Endothelial cell of umbilical vein (primary cell): Measurements from ENCODE around the gene KRT86. TPM values are rescaled to one million over a fixed set of nuclear protein-coding genes. Genes with fewer than 3 reads are reported as not detected.

ENCODE experiments used
- BruUV-seq: library from RNA; stranded (reverse); fragments of 400-500 nt; replicated peaks from 2 replicates; lab custom pipeline; 2021; lab: Mats Ljungman, UMichigan
- CTCF ChIA-PET: fragments of 300-600, 350-600 bp; sonication (Branson Sonifier 250); formaldehyde crosslinking; loops from one replicate; lab custom pipeline; 2021; ENCODE audit warnings: antibody characterized with exemption, inconsistent platforms; lab: Charles Lee
- POLR2A ChIA-PET: fragments of 300-600, 350-600 bp; sonication (Branson Sonifier 250); formaldehyde crosslinking; loops from one replicate; lab custom pipeline; 2021; ENCODE audit warnings: antibody characterized with exemption, inconsistent platforms; lab: Charles Lee
- DNase-seq: peaks from one replicate; pipeline ENCODE4 v3.0.0-alpha.2; 2011; ENCODE audit warnings: low read depth, low spot score
- FAIRE-seq: peaks from 2 replicates; lab custom pipeline; 2011; peaks lifted over from hg19 to GRCh38; lab: Jason Lieb, UNC
- H2AFZ ChIP-seq: 2 replicates; pipeline ENCODE4 v1.6.0; 2012; ENCODE audit warnings: low read depth, low read length, control low read depth, inconsistent platforms
- H3K27ac ChIP-seq: 2 replicates; pipeline ENCODE4 v1.5.1; 2011; ENCODE audit warnings: low read depth, mild to moderate bottlenecking, control low read depth, low read length, moderate library complexity; ENCODE audit not compliant: insufficient read depth
- H3K27me3 ChIP-seq, 2 experiments: 2 replicates each; pipeline versions ENCODE4 v1.6.0 to v1.6.1; 2011; ENCODE audit warnings: low read length in 2 of 2, mixed read lengths in 1 of 2; ENCODE audit not compliant: control insufficient read depth in 2 of 2, insufficient read depth in 2 of 2
- H3K36me3 ChIP-seq, 2 experiments: 2 replicates in 1 of 2; 3 replicates in 1 of 2; pipeline ENCODE4 v1.5.1; 2011; ENCODE audit warnings: low read length in 2 of 2, mild to moderate bottlenecking in 1 of 2, moderate library complexity in 1 of 2; ENCODE audit not compliant: control insufficient read depth in 2 of 2, insufficient read depth in 2 of 2; ENCODE audit errors: extremely low read depth in 1 of 2
- H3K4me1 ChIP-seq: 3 replicates; pipeline ENCODE4 v1.5.1; 2011; ENCODE audit warnings: mild to moderate bottlenecking, low read length; ENCODE audit not compliant: control insufficient read depth, insufficient read depth; ENCODE audit errors: extremely low read depth
- H3K4me2 ChIP-seq: 2 replicates; pipeline ENCODE4 v1.6.1; 2011; ENCODE audit warnings: low read length, control low read depth, mixed read lengths; ENCODE audit not compliant: insufficient read depth
- H3K4me3 ChIP-seq, 3 experiments: fragments of 200-600 bp in 1 of 3; sonication (generic), shearing (Covaris generic) in 1 of 3; replicated peaks in 1 of 3; 2 replicates each; pipeline ENCODE4 v1.5.1; 2011 to 2016; ENCODE audit warnings: control low read depth in 3 of 3, low read length in 3 of 3, mild to moderate bottlenecking in 2 of 3, inconsistent platforms in 1 of 3, low read depth in 1 of 3, moderate library complexity in 1 of 3; ENCODE audit not compliant: insufficient read depth in 1 of 3
- H3K79me2 ChIP-seq: 2 replicates; pipeline ENCODE4 v1.6.0; 2012; ENCODE audit warnings: low read length, inconsistent platforms; ENCODE audit not compliant: control insufficient read depth, insufficient read depth
- H3K9ac ChIP-seq: replicated peaks from 2 replicates; pipeline ENCODE3; 2011; ENCODE audit warnings: low read length, control low read depth; ENCODE audit not compliant: insufficient read depth; ENCODE audit errors: extremely low read depth
- H3K9me1 ChIP-seq: replicated peaks from 3 replicates; pipeline ENCODE4 v1.6.0; 2011; ENCODE audit warnings: mild to moderate bottlenecking, low read length; ENCODE audit not compliant: control insufficient read depth, insufficient read depth; ENCODE audit errors: extremely low read depth
- H3K9me3 ChIP-seq: replicated peaks from 2 replicates; pipeline ENCODE4 v1.5.1; 2012; ENCODE audit warnings: low read length, inconsistent platforms; ENCODE audit not compliant: control insufficient read depth, insufficient read depth
- H4K20me1 ChIP-seq: replicated peaks from 2 replicates; pipeline ENCODE3; 2011; ENCODE audit warnings: mild to moderate bottlenecking, low read length; ENCODE audit not compliant: control insufficient read depth, insufficient read depth; ENCODE audit errors: extremely low read depth
- EZH2 ChIP-seq: IDR thresholded peaks from 2 replicates; pipeline ENCODE4 v1.6.1; 2012; ENCODE audit warnings: borderline replicate concordance, low read depth, mild to moderate bottlenecking, moderate library complexity, low read length, inconsistent platforms; ENCODE audit not compliant: severe bottlenecking
- GATA2 ChIP-seq: IDR thresholded peaks from 2 replicates; pipeline ENCODE4 v1.7.0; 2011; ENCODE audit warnings: low read depth, mild to moderate bottlenecking, moderate library complexity, mixed read lengths, low read length; ENCODE audit not compliant: insufficient read length, insufficient read depth
- MAX ChIP-seq: IDR thresholded peaks from 2 replicates; pipeline ENCODE4 v1.6.1; 2011; ENCODE audit not compliant: insufficient read depth, insufficient read length
- MYC ChIP-seq: IDR thresholded peaks from one replicate; pipeline ENCODE4 v1.6.1; 2011; ENCODE audit warnings: mild to moderate bottlenecking, low read depth, low read length
- dilution Hi-C: fragments of 300-500 bp; cut with MboI; formaldehyde crosslinking; loops from one replicate; pipeline ENCODE4 v1.15.0; 2019; ENCODE audit warnings: low sequenced_read_pairs; ENCODE audit not compliant: extremely low pct_ligation_motif_present
- intact Hi-C: fragments of 100-400 bp; cut with micrococcal nuclease; formaldehyde crosslinking; loops from one replicate; pipeline ENCODE4 v1.10.0; 2022
- polyA plus RNA-seq, 4 experiments: library from polyadenylated mRNA; depleted of rRNA in 3 of 4; stranded (reverse) in 3 of 4; unstranded in 1 of 4; fragments of >200 nt; gene quantifications; 2 replicates each; pipeline versions ENCODE4 v1.2.1 to v1.2.3, GENCODE V29; 2011 to 2012; ENCODE audit warnings: missing spikeins in 1 of 4
- total RNA-seq: library from RNA; stranded (reverse); gene quantifications from 2 replicates; pipeline ENCODE4 v1.2.3, GENCODE V29; 2021
- TF ChIP-seq, protein P1 (sequence below), 2 donors: IDR thresholded peaks; 1 replicate in 1 of 2; 2 replicates in 1 of 2; pipeline ENCODE4 v1.5.1; 2011; ENCODE audit warnings: low read length in 2 of 2, mild to moderate bottlenecking in 2 of 2, moderate library complexity in 2 of 2, control low read depth in 1 of 2, inconsistent platforms in 1 of 2, low read depth in 1 of 2; ENCODE audit not compliant: insufficient read depth in 1 of 2; ENCODE audit errors: extremely low read depth in 1 of 2

Gene KRT86
- total and polyA plus RNA-seq, 2 donors (not counting 3 experiments of a cell fraction or from before 2014, with no cell fraction given), result not detected

DNA sequence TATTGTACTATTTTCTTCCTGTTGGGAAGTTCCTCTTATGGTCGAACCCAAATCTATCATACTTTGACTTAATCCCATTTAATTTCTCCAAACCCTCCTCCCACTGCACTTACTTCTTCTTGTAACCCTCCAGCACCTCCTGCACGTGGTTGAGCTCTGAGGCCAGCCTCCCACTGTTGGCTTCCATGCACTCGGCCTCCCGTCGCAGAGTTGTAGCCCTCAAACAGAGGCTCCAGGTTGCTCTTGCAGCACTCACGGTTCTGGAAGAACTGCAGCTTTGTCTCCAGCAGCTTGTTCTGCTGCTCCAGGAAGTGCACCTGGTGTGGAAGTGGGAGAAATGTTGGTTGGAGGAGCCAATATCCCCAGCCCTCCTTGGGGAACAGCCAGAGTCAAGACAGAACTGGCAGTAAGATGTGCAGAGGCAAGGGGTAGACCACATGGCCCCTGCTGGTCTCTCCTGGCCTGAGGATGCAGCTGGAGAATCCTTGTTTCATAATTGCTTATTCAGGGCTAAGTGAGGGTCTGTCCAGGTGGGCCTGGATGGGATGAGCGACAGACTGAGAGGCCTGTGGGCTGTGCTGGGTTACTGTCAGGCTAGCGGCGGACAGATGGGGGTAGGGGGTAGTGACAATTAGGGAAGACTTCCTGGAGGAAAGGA lies 18.4 kb upstream of the KRT86 start:
- no peak overlapping the region for H3K9ac ChIP-seq
- H3K27ac ChIP-seq, result no peak overlapping the region
- CTCF ChIA-PET, result interaction anchor here (0.8 to 1.5 kb wide), 4 partner anchors 24 to 109 kb away, joined by 3 to 8 read pairs (median 4); no protein-coding TSS in a partner anchor
- BruUV-seq, result no TSS peak
- H3K9me3 ChIP-seq, result no peaks in the 10 kb centered on the region
- FAIRE-seq, result no peak
- TF ChIP-seq EZH2 (no peak), MYC (no peak), MAX (no peak), GATA2 (no peak)
- TF ChIP-seq, protein P1, sequence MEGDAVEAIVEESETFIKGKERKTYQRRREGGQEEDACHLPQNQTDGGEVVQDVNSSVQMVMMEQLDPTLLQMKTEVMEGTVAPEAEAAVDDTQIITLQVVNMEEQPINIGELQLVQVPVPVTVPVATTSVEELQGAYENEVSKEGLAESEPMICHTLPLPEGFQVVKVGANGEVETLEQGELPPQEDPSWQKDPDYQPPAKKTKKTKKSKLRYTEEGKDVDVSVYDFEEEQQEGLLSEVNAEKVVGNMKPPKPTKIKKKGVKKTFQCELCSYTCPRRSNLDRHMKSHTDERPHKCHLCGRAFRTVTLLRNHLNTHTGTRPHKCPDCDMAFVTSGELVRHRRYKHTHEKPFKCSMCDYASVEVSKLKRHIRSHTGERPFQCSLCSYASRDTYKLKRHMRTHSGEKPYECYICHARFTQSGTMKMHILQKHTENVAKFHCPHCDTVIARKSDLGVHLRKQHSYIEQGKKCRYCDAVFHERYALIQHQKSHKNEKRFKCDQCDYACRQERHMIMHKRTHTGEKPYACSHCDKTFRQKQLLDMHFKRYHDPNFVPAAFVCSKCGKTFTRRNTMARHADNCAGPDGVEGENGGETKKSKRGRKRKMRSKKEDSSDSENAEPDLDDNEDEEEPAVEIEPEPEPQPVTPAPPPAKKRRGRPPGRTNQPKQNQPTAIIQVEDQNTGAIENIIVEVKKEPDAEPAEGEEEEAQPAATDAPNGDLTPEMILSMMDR (IDR thresholded peaks at IDR 0.05; ENCODE audit: extremely low read depth in 1 of 2, insufficient read depth in 1 of 2, low read depth in 1 of 2, low read length in 2 of 2), result no peak
- peaks cover 28% of the 10 kb centered on the region in 2 experiments for H3K27me3 ChIP-seq
- no peak overlapping the region for H3K4me3 ChIP-seq
- POLR2A ChIA-PET, result no interaction called here
- H3K79me2 ChIP-seq, result no peaks in the 10 kb centered on the region
- DNase-seq, result no peak
- H4K20me1 ChIP-seq, result no peaks in the 10 kb centered on the region
- no peak overlapping the region for H3K4me2 ChIP-seq
- H3K9me1 ChIP-seq, result no peaks in the 10 kb centered on the region
- intact Hi-C loops (no loop called here), dilution Hi-C loops (no loop called here)
- H3K4me1 ChIP-seq, result peaks cover 2% of the 10 kb centered on the region
- H2AFZ ChIP-seq, result no peak overlapping the region
- no peaks in the 10 kb centered on the region for H3K36me3 ChIP-seq
